Measurements from ENCODE around the gene FEM1A.

The FEM1A gene

GRCh38 chr19:4745986-4746385 lies 45.5 kb upstream of the FEM1A start:
- TF ChIP-seq TAF1 (IDR thresholded peaks at IDR 0.05; ENCODE audit: low read depth) (no peak), CEBPB (IDR thresholded peaks at IDR 0.05) (no peak), FOXM1 (IDR thresholded peaks at IDR 0.05; ENCODE audit: borderline replicate concordance, low read depth) (no peak), TEAD4 (IDR thresholded peaks at IDR 0.05) (no peak), TCF12 (IDR thresholded peaks at IDR 0.05; ENCODE audit: low read depth) (no peak)

GRCh38 chr19:4748185-4748584 lies 43.3 kb upstream of the FEM1A start:
- TF ChIP-seq RAD21 (IDR thresholded peaks at IDR 0.05; ENCODE audit: low read depth): no peak
- TF ChIP-seq FOXM1 (IDR thresholded peaks at IDR 0.05; ENCODE audit: borderline replicate concordance, low read depth): no peak
- TF ChIP-seq EP300 (IDR thresholded peaks at IDR 0.05; ENCODE audit: borderline replicate concordance): no peak
- no peak for TF ChIP-seq EGR1 (IDR thresholded peaks at IDR 0.05)
- no peak for TF ChIP-seq TAF1 (IDR thresholded peaks at IDR 0.05; ENCODE audit: low read depth)
- no peak for TF ChIP-seq ZBTB7A (IDR thresholded peaks at IDR 0.05; ENCODE audit: low read depth)
- TF ChIP-seq YY1 (IDR thresholded peaks at IDR 0.05; ENCODE audit: low read depth): no peak
- TF ChIP-seq MAX (IDR thresholded peaks at IDR 0.05): no peak
- no peak for TF ChIP-seq TCF12 (IDR thresholded peaks at IDR 0.05; ENCODE audit: low read depth)

GRCh38 chr19:4748589-4748988 lies 42.9 kb upstream of the FEM1A start:
- TF ChIP-seq YY1 (IDR thresholded peaks at IDR 0.05; ENCODE audit: low read depth): no peak
- TF ChIP-seq MAX (IDR thresholded peaks at IDR 0.05): no peak
- TF ChIP-seq CREB1 (IDR thresholded peaks at IDR 0.05; ENCODE audit: low read depth): no peak
- no peak for TF ChIP-seq CEBPB (IDR thresholded peaks at IDR 0.05)
- TF ChIP-seq TAF1 (IDR thresholded peaks at IDR 0.05; ENCODE audit: low read depth): no peak
- TF ChIP-seq NFIC (IDR thresholded peaks at IDR 0.05): no peak
- TF ChIP-seq REST (IDR thresholded peaks at IDR 0.05; ENCODE audit: low read depth): no peak
- no peak for TF ChIP-seq TEAD4 (IDR thresholded peaks at IDR 0.05)
- TF ChIP-seq ZBTB7A (IDR thresholded peaks at IDR 0.05; ENCODE audit: low read depth): no peak
- TF ChIP-seq USF1 (IDR thresholded peaks at IDR 0.05): no peak

GRCh38 chr19:4749870-4750590 lies 41.5 kb upstream of the FEM1A start:
- TF ChIP-seq TCF12 (IDR thresholded peaks at IDR 0.05; ENCODE audit: low read depth) (no peak), NFIC (IDR thresholded peaks at IDR 0.05) (no peak), MAX (IDR thresholded peaks at IDR 0.05) (no peak), FOXM1 (IDR thresholded peaks at IDR 0.05; ENCODE audit: borderline replicate concordance, low read depth) (no peak), RAD21 (IDR thresholded peaks at IDR 0.05; ENCODE audit: low read depth) (no peak), CEBPB (IDR thresholded peaks at IDR 0.05) (no peak), REST (IDR thresholded peaks at IDR 0.05; ENCODE audit: low read depth) (no peak), CREB1 (IDR thresholded peaks at IDR 0.05; ENCODE audit: low read depth) (no peak), YY1 (IDR thresholded peaks at IDR 0.05; ENCODE audit: low read depth) (no peak), EGR1 (IDR thresholded peaks at IDR 0.05) (no peak), USF1 (IDR thresholded peaks at IDR 0.05) (no peak), EP300 (IDR thresholded peaks at IDR 0.05; ENCODE audit: borderline replicate concordance) (no peak), TAF1 (IDR thresholded peaks at IDR 0.05; ENCODE audit: low read depth) (no peak)

- TF ChIP-seq RAD21 (IDR thresholded peaks at IDR 0.05; ENCODE audit: low read depth) (no peak), CREB1 (IDR thresholded peaks at IDR 0.05; ENCODE audit: low read depth) (no peak), TCF12 (IDR thresholded peaks at IDR 0.05; ENCODE audit: low read depth) (no peak), REST (IDR thresholded peaks at IDR 0.05; ENCODE audit: low read depth) (no peak)
Observed at GRCh38 chr19:4754248-4754647, 37.3 kb upstream of the FEM1A start.
